Measurements from ENCODE around the gene GJB3. TPM values are rescaled to one million over a fixed set of nuclear protein-coding genes. Genes with fewer than 3 reads are reported as not detected.
"Not testable (repeated sequence)": the region's sequence is repeated elsewhere in the genome, so short reads cannot be mapped to it uniquely, and the experiment has no call there.

The GJB3 gene
- polyA plus RNA-seq, 1 donor from 2014 or later, result not detected

DNA sequence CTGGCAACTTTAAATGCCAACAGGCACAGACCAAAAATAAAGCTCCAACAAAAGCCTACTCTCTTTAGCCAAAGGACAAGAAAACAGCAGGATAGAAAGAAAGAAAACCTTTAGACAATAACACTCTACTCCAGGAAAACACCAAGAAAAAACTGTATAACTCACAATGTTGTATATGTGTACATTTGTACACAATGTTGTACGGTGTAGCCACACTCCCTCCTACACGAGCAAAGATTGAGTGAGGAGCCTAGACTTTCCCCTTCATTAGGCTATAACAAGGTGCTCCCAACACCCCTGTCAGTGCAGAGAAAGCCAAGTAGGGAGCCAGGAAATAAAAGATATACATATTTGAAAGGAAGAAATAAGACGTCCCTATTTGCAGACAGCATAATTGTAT is 35.8 kb downstream of the GJB3 start:
- Mint-ChIP-seq H3K9me3 (no peaks in the 10 kb centered on the region), H3K27ac (no peak overlapping the region), H3K36me3 (peaks cover 2% of the 10 kb centered on the region), H3K4me1 (peaks cover 0 to 4% (median 0%) of the 10 kb centered on the region in 3 donors), H3K4me3 (no peak overlapping the region), H3K27me3 (no peaks in the 10 kb centered on the region)

DNA sequence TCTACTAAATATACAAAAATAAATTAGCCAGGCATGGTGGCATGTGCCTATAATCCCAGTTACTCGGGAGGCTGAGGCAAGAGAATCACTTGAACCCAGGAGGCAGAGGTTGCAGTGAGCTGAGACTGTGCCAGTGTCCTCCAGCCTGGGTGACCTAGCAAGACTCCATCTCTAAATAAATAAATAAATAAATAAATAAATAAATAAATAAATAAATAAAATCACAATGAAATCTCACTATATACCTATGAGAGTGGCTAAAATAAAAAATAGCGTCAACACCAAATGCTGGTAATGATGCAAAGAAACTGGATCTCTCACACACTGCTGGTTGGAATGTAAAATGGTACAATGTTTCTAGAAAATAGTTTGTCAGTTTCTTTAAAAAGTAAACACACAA is 37.8 kb downstream of the GJB3 start:
- not testable (repeated sequence) for H3K9me3 Mint-ChIP-seq, H3K27ac Mint-ChIP-seq, H3K4me1 Mint-ChIP-seq, H3K27me3 Mint-ChIP-seq, H3K36me3 Mint-ChIP-seq, H3K4me3 Mint-ChIP-seq

DNA sequence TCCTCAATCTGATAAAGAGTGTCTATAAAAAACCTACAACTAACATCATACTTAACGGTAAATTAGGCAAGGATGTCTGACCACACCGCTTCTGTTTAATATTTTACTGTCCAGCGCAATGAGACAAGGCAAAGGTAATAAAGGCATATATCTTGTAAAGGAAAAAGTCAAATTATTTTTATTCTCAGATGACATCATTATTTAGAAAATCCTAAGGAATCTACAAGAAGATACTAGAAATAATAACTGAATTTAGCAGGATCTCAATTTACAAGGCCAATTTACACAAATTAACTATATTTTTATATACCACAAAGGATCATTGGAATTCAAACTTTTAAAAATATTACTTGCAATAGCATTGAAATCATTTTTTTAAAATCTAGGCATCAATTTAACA is 41.2 kb downstream of the GJB3 start:
- Mint-ChIP-seq H3K4me1 (peaks cover 0 to 5% (median 3%) of the 10 kb centered on the region in 3 donors), H3K4me3 (no peak overlapping the region), H3K36me3 (peaks cover 2% of the 10 kb centered on the region), H3K9me3 (no peaks in the 10 kb centered on the region), H3K27ac (no peak overlapping the region), H3K27me3 (no peaks in the 10 kb centered on the region)

DNA sequence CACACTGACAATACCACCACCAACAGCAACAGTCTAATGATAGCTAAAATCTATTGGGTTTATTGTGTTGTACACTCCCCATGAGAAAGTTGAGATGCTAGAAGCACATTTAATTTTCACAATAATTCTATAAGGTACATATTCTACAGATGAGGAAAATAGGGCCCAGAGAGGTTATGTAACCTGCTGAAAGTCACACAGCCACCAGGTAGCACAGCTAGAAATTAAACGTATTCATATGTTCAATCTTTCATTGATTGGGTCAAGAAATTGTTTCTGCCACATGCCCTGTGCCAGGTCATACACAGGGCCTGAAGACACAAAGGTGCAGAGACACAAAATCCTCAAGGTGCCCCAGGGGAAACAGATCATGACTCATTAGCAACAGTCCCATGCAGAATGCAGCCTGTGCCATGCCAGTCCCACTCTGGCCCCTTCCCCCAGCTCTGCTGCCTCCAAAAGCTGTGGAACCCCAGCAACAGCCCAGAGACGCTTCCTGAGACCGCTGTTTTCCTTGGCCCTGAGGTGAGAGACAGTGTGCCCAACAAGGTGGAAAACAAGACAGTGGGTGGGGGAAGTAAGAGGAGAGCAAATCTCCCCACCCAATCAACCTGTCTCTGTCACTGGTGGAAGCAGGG is 43.9 kb downstream of the GJB3 start:
- no peak overlapping the region for H3K27ac Mint-ChIP-seq
- no peaks in the 10 kb centered on the region for H3K27me3 Mint-ChIP-seq
- no peaks in the 10 kb centered on the region for H3K9me3 Mint-ChIP-seq
- H3K4me1 Mint-ChIP-seq, result peaks cover 0 to 3% (median 3%) of the 10 kb centered on the region in 3 donors
- H3K4me3 Mint-ChIP-seq, result no peak overlapping the region
- H3K36me3 Mint-ChIP-seq, result peaks cover 2% of the 10 kb centered on the region

DNA sequence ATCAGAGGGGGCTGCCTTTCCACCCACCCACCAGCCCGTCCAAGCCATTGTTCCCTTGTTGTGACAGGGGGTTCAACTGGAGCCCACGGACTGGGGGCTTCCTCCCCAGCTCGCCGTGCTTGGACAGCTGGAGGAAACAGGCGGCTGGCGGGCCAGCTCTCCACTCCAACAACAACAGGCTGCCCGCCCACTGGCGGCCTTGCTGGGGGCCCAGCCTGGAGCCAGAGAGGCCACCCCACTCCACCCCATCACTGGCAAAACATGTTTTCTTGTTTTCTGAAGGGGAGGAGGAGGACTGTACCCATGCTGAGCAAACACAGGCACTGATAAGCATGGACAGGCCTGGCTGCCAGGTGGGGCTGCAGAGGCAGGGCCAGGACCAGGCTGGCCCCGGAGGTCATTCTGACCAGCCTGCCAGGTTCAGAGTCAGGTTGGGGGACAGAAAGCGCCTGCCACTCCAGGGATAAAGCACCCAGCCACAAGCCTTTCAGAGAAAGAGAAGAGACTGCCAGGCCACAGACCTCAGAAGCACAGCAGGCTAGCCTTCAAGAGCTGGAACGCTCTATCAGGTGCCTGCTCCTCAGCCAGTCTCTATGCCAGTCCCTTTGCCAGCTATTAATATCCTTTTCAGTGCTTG is 44.6 kb downstream of the GJB3 start:
- Mint-ChIP-seq H3K27me3 (no peaks in the 10 kb centered on the region), H3K27ac (no peak overlapping the region), H3K36me3 (peaks cover 2% of the 10 kb centered on the region), H3K4me1 (peaks cover 0 to 3% (median 3%) of the 10 kb centered on the region in 3 donors), H3K4me3 (no peak overlapping the region), H3K9me3 (no peaks in the 10 kb centered on the region)

- Mint-ChIP-seq H3K9me3 (no peaks in the 10 kb centered on the region), H3K27me3 (no peaks in the 10 kb centered on the region), H3K27ac (no peak overlapping the region), H3K4me3 (no peak overlapping the region), H3K36me3 (peaks cover 3% of the 10 kb centered on the region), H3K4me1 (peaks cover 0 to 4% (median 1%) of the 10 kb centered on the region in 3 donors)
Measured at GRCh38 chr1:34827341-34827941, 46.4 kb downstream of the GJB3 start.

- peaks cover 0 to 2% (median 1%) of the 10 kb centered on the region in 3 donors for H3K4me1 Mint-ChIP-seq
- H3K27me3 Mint-ChIP-seq, result no peaks in the 10 kb centered on the region
- H3K4me3 Mint-ChIP-seq, result no peak overlapping the region
- H3K27ac Mint-ChIP-seq, result no peak overlapping the region
- no peaks in the 10 kb centered on the region for H3K9me3 Mint-ChIP-seq
- H3K36me3 Mint-ChIP-seq, result peaks cover 5% of the 10 kb centered on the region
Measured at GRCh38 chr1:34828611-34829010, 47.6 kb downstream of the GJB3 start.

GRCh38 chr1:34829250-34829649 is 48.2 kb downstream of the GJB3 start:
- H3K9me3 Mint-ChIP-seq, result no peaks in the 10 kb centered on the region
- no peaks in the 10 kb centered on the region for H3K27me3 Mint-ChIP-seq
- peaks cover 5% of the 10 kb centered on the region for H3K36me3 Mint-ChIP-seq
- H3K27ac Mint-ChIP-seq, result no peak overlapping the region
- no peak overlapping the region for H3K4me3 Mint-ChIP-seq
- peaks cover 0 to 2% (median 1%) of the 10 kb centered on the region in 3 donors for H3K4me1 Mint-ChIP-seq

- no peaks in the 10 kb centered on the region for H3K9me3 Mint-ChIP-seq
- peaks cover 0 to 2% (median 0%) of the 10 kb centered on the region in 3 donors for H3K4me1 Mint-ChIP-seq
- H3K4me3 Mint-ChIP-seq, result no peak overlapping the region
- no peaks in the 10 kb centered on the region for H3K27me3 Mint-ChIP-seq
- H3K27ac Mint-ChIP-seq, result no peak overlapping the region
- peaks cover 7% of the 10 kb centered on the region for H3K36me3 Mint-ChIP-seq
Measured at GRCh38 chr1:34831721-34832246, 50.8 kb downstream of the GJB3 start.

DNA sequence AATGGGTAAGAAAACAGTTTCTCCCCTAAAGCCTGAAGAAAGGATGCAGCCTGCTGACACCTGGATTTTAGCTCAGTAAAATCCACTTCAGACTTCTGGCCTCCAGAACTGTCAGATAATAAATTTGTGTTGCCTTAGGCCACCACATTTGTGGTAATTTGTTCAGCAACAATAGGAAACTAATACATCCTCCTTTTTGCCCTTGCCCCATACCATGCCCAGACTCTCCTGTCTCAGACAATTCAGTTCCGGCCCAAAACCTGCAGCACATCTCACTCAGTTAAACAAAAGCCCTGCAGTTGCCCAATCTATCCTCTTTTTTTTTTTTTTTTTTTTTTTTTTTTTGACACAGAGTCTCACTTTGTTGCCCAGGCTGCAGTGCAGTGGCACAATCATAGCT is 52.7 kb downstream of the GJB3 start:
- Mint-ChIP-seq H3K36me3 (peaks cover 7% of the 10 kb centered on the region), H3K4me1 (peaks cover 0 to 2% (median 0%) of the 10 kb centered on the region in 3 donors), H3K27me3 (no peaks in the 10 kb centered on the region), H3K27ac (no peak overlapping the region), H3K9me3 (no peaks in the 10 kb centered on the region), H3K4me3 (no peak overlapping the region)

Other genes with a start within 250 kb of the GJB3 start
- gene GJB5, start 26.2 kb upstream of the GJB3 start, polyA plus RNA-seq, result not detected
- gene GJB4, start 21.5 kb upstream of the GJB3 start, polyA plus RNA-seq, result not detected
- gene GJA4, start 11.8 kb downstream of the GJB3 start, polyA plus RNA-seq, result not detected
- 73.4 TPM for gene SMIM12, start 78.5 kb downstream of the GJB3 start, polyA plus RNA-seq
- gene DLGAP3, start 148.4 kb downstream of the GJB3 start, polyA plus RNA-seq, result 0.33 TPM
- 70.7 TPM for gene TMEM35B, start 204.1 kb downstream of the GJB3 start, polyA plus RNA-seq

Data from IgD-negative memory B cell (primary cell).